Measurements from ENCODE around the gene RBM47. TPM values are rescaled to one million over a fixed set of nuclear protein-coding genes. Genes with fewer than 3 reads are reported as not detected.

RBM47 gene
- total RNA-seq, 1 experiment from 2014 or later, result 78.0 TPM

- H3K79me2 ChIP-seq (ENCODE audit: low read depth), result peaks cover 91% of the 10 kb centered on the region
- no peaks in the 10 kb centered on the region for H3K27me3 ChIP-seq (ENCODE audit: insufficient read depth, low read depth)
- H3K36me3 ChIP-seq (ENCODE audit: low read depth), result peaks cover 20% of the 10 kb centered on the region
- H3K27ac ChIP-seq, result no peak overlapping the region
- no peak overlapping the region for H3K4me3 ChIP-seq
- TF ChIP-seq EZH2 (IDR thresholded peaks at IDR 0.05; ENCODE audit: low read depth) (no peak), CTCF (conservative IDR thresholded peaks at IDR 0.05) (no peak)
- no peak overlapping the region for H3K4me2 ChIP-seq
- no peaks in the 10 kb centered on the region for H3K9me2 ChIP-seq (ENCODE audit: insufficient read depth)
- H4K20me1 ChIP-seq (ENCODE audit: insufficient read depth), result peaks cover 7% of the 10 kb centered on the region
- peaks cover 26% of the 10 kb centered on the region for H3F3A ChIP-seq (ENCODE audit: insufficient read depth, low read depth)
- no TSS peak for BruUV-seq (replicated peaks)
- H2AFZ ChIP-seq, result no peak overlapping the region
- H3K9me3 ChIP-seq (ENCODE audit: insufficient read depth, low read depth), result no peaks in the 10 kb centered on the region
- ChIA-PET POLR2A (ENCODE audit: unreplicated experiment) (no interaction called here), CTCF (no interaction called here)
- intact Hi-C loops (cut with micrococcal nuclease; ENCODE audit: unreplicated experiment), result no loop called here
- DNase-seq, result no peak
- no peaks in the 10 kb centered on the region for H3K4me1 ChIP-seq (replicated peaks; ENCODE audit: insufficient read depth)
These were observed 30.2 kb downstream of the RBM47 start for GRCh38 chr4:40599431-40599830.

- H3K79me2 ChIP-seq (ENCODE audit: low read depth), result peaks cover 84% of the 10 kb centered on the region
- no peak overlapping the region for H3K4me2 ChIP-seq
- peaks cover 21% of the 10 kb centered on the region for H3F3A ChIP-seq (ENCODE audit: insufficient read depth, low read depth)
- no peaks in the 10 kb centered on the region for H3K9me2 ChIP-seq (ENCODE audit: insufficient read depth)
- intact Hi-C loops (cut with micrococcal nuclease; ENCODE audit: unreplicated experiment), result no loop called here
- peaks cover 3% of the 10 kb centered on the region for H4K20me1 ChIP-seq (ENCODE audit: insufficient read depth)
- H2AFZ ChIP-seq, result no peak overlapping the region
- BruUV-seq (replicated peaks), result no TSS peak
- ChIA-PET POLR2A (ENCODE audit: unreplicated experiment) (no interaction called here), CTCF (no interaction called here)
- DNase-seq, result no peak
- no peaks in the 10 kb centered on the region for H3K9me3 ChIP-seq (ENCODE audit: insufficient read depth, low read depth)
- no peak overlapping the region for H3K27ac ChIP-seq
- no peak overlapping the region for H3K4me3 ChIP-seq
- no peaks in the 10 kb centered on the region for H3K4me1 ChIP-seq (replicated peaks; ENCODE audit: insufficient read depth)
- no peaks in the 10 kb centered on the region for H3K27me3 ChIP-seq (ENCODE audit: insufficient read depth, low read depth)
- peaks cover 27% of the 10 kb centered on the region for H3K36me3 ChIP-seq (ENCODE audit: low read depth)
- no peak for TF ChIP-seq CTCF (conservative IDR thresholded peaks at IDR 0.05)
- no peak for TF ChIP-seq EZH2 (IDR thresholded peaks at IDR 0.05; ENCODE audit: low read depth)
These were observed 33.1 kb downstream of the RBM47 start for GRCh38 chr4:40596522-40596921.

GRCh38 chr4:40595981-40596380, 33.7 kb downstream of the RBM47 start:
- TF ChIP-seq EZH2 (IDR thresholded peaks at IDR 0.05; ENCODE audit: low read depth) (no peak), CTCF (conservative IDR thresholded peaks at IDR 0.05) (no peak)
- H3F3A ChIP-seq (ENCODE audit: insufficient read depth, low read depth), result peaks cover 22% of the 10 kb centered on the region
- no peaks in the 10 kb centered on the region for H3K27me3 ChIP-seq (ENCODE audit: insufficient read depth, low read depth)
- intact Hi-C loops (cut with micrococcal nuclease; ENCODE audit: unreplicated experiment), result no loop called here
- no peak overlapping the region for H3K4me2 ChIP-seq
- no peaks in the 10 kb centered on the region for H3K9me3 ChIP-seq (ENCODE audit: insufficient read depth, low read depth)
- no peak overlapping the region for H2AFZ ChIP-seq
- DNase-seq, result no peak
- H3K4me3 ChIP-seq, result no peak overlapping the region
- H3K9me2 ChIP-seq (ENCODE audit: insufficient read depth), result no peaks in the 10 kb centered on the region
- ChIA-PET CTCF (no interaction called here), POLR2A (ENCODE audit: unreplicated experiment) (no interaction called here)
- peaks cover 27% of the 10 kb centered on the region for H3K36me3 ChIP-seq (ENCODE audit: low read depth)
- H3K4me1 ChIP-seq (replicated peaks; ENCODE audit: insufficient read depth), result no peaks in the 10 kb centered on the region
- H4K20me1 ChIP-seq (ENCODE audit: insufficient read depth), result no peaks in the 10 kb centered on the region; the same call in none of the 2 replicates
- peaks cover 84% of the 10 kb centered on the region for H3K79me2 ChIP-seq (ENCODE audit: low read depth)
- no TSS peak for BruUV-seq (replicated peaks)
- H3K27ac ChIP-seq, result no peak overlapping the region
